K562 (cell line): ENCODE measurements around the gene FN3KRP. TPM values are rescaled to one million over a fixed set of nuclear protein-coding genes. Genes with fewer than 3 reads are reported as not detected.

Experiments used
- BRF1 ChIP-seq: IDR thresholded peaks from 3 replicates; pipeline ENCODE4 v1.6.1; 2011; ENCODE audit warnings: borderline replicate concordance, mild to moderate bottlenecking; ENCODE audit not compliant: insufficient read length; ENCODE audit errors: extremely low read depth
- CLOCK ChIP-seq: fragments of 250-450 bp; sonication (Bioruptor Pico); IDR thresholded peaks from 2 replicates; pipeline ENCODE4 v1.4.0; 2020; ENCODE audit warnings: mild to moderate bottlenecking, moderate library complexity, borderline replicate concordance
- FOXJ2 ChIP-seq: fragments of 200-800 bp; sonication (Bioruptor generic); IDR thresholded peaks from 2 replicates; pipeline ENCODE4 v1.6.1; 2016; ENCODE audit warnings: missing genetic modification characterization, missing compliant biosample characterization
- NFYB ChIP-seq: IDR thresholded peaks from 2 replicates; pipeline ENCODE4 v1.6.1; 2011; ENCODE audit warnings: mild to moderate bottlenecking, moderate library complexity; ENCODE audit not compliant: insufficient read length; ENCODE audit errors: extremely low read depth
- NR3C1 ChIP-seq: sonication (generic); formaldehyde crosslinking; IDR thresholded peaks from 2 replicates; pipeline ENCODE4 v1.8.1; 2022; ENCODE audit warnings: missing genetic modification reagents
- POLR2AphosphoS5 ChIP-seq: IDR thresholded peaks from 2 replicates; pipeline ENCODE4 v1.6.1; 2011; ENCODE audit warnings: mild to moderate bottlenecking, low read depth, low read length, moderate library complexity; ENCODE audit not compliant: control insufficient read depth, insufficient read depth
- RFX5 ChIP-seq: IDR thresholded peaks from 2 replicates; pipeline ENCODE4 v1.6.1; 2011; ENCODE audit warnings: low read depth, mild to moderate bottlenecking, improper control_type of control experiment, low read length
- STAT6 ChIP-seq: sonication (generic); formaldehyde crosslinking; IDR thresholded peaks from 2 replicates; pipeline ENCODE4 v1.8.1; 2023; ENCODE audit warnings: mild to moderate bottlenecking, missing genetic modification reagents
- TBL1XR1 ChIP-seq, 2 experiments: IDR thresholded peaks; 2 replicates each; pipeline ENCODE4 v1.6.1; 2012; ENCODE audit warnings: improper control_type of control experiment in 2 of 2, low read length in 2 of 2, mild to moderate bottlenecking in 1 of 2
- ZBED1 ChIP-seq: IDR thresholded peaks from 2 replicates; pipeline ENCODE4 v1.6.1; 2014
- ZNF134 ChIP-seq: fragments of 250-450 bp; sonication (Bioruptor Pico); conservative IDR thresholded peaks from 2 replicates; pipeline ENCODE4 v1.4.0; 2020
- ZNF212 ChIP-seq: fragments of 450-650 bp; formaldehyde crosslinking; IDR thresholded peaks from 2 replicates; pipeline ENCODE4 v1.4.0; 2020; ENCODE audit warnings: mild to moderate bottlenecking
- ZNF24 ChIP-seq: fragments of 450-650 bp; IDR thresholded peaks from 2 replicates; pipeline ENCODE4 v1.6.1; 2016
- ZNF41 ChIP-seq: fragments of 250-450 bp; sonication (Bioruptor Pico); conservative IDR thresholded peaks from 2 replicates; pipeline ENCODE4 v1.4.0; 2020; ENCODE audit warnings: mild to moderate bottlenecking
- ZNF766 ChIP-seq: fragments of 200-800 bp; sonication (Bioruptor generic); conservative IDR thresholded peaks from 2 replicates; pipeline ENCODE4 v1.6.1; 2016; ENCODE audit warnings: missing genetic modification characterization, missing compliant biosample characterization
- polyA plus RNA-seq, 8 experiments: library from polyadenylated mRNA; depleted of rRNA in 4 of 8; stranded (reverse) in 5 of 8; unstranded in 3 of 8; fragments of >200 nt; fragmentation: Nextera tagmentation in 2 of 8; fragmentation: Illumina TruSeq in 1 of 8; extraction: Ambion mirVana in 2 of 8; extraction: Trizol in 1 of 8; gene quantifications; 2 replicates each; pipeline versions ENCODE4 v1.2.1 to v1.2.3, GENCODE V29; 2011 to 2014; ENCODE audit warnings: inconsistent platforms in 1 of 8, missing spikeins in 1 of 8
- total RNA-seq, 7 experiments: library from RNA; depleted of rRNA in 6 of 7; stranded (reverse); fragments of >200 nt in 6 of 7; fragmentation: Illumina TruSeq in 2 of 7; extraction: Trizol in 2 of 7; gene quantifications; 2 replicates each; pipeline versions ENCODE4 v1.2.1 to v1.2.3, GENCODE V29; 2011 to 2021; ENCODE audit warnings: low replicate concordance in 1 of 7
- TF ChIP-seq, protein P1 (sequence below): fragments of 450-650 bp; IDR thresholded peaks from 2 replicates; pipeline ENCODE4 v1.6.1; 2018; ENCODE audit not compliant: partially characterized antibody
- TF ChIP-seq, protein P2 (sequence below): fragments of 250-450 bp; sonication (Bioruptor Pico); IDR thresholded peaks from 2 replicates; pipeline ENCODE4 v1.4.0; 2020; ENCODE audit warnings: borderline replicate concordance

FN3KRP gene
- total and polyA plus RNA-seq, 9 of the 15 experiments (the other 6 are each of a cell fraction or from before 2014, with no cell fraction given): 2.0 to 32.1 (median 24.9) TPM

GRCh38 chr17:82734987-82735866 is 18.7 kb downstream of the FN3KRP start, which contains the start of gene FN3K (continued):
- TF ChIP-seq STAT6 (CRISPR knock-in tag): no peak; the same call in 1 of the 2 replicates
- no peak for TF ChIP-seq ZNF212 (CRISPR knock-in tag)
- TF ChIP-seq CLOCK (CRISPR knock-in tag): no peak
- TF ChIP-seq ZNF134: no peak
- no peak for TF ChIP-seq ZBED1
- TF ChIP-seq POLR2AphosphoS5: no peak
- TF ChIP-seq, protein P1, sequence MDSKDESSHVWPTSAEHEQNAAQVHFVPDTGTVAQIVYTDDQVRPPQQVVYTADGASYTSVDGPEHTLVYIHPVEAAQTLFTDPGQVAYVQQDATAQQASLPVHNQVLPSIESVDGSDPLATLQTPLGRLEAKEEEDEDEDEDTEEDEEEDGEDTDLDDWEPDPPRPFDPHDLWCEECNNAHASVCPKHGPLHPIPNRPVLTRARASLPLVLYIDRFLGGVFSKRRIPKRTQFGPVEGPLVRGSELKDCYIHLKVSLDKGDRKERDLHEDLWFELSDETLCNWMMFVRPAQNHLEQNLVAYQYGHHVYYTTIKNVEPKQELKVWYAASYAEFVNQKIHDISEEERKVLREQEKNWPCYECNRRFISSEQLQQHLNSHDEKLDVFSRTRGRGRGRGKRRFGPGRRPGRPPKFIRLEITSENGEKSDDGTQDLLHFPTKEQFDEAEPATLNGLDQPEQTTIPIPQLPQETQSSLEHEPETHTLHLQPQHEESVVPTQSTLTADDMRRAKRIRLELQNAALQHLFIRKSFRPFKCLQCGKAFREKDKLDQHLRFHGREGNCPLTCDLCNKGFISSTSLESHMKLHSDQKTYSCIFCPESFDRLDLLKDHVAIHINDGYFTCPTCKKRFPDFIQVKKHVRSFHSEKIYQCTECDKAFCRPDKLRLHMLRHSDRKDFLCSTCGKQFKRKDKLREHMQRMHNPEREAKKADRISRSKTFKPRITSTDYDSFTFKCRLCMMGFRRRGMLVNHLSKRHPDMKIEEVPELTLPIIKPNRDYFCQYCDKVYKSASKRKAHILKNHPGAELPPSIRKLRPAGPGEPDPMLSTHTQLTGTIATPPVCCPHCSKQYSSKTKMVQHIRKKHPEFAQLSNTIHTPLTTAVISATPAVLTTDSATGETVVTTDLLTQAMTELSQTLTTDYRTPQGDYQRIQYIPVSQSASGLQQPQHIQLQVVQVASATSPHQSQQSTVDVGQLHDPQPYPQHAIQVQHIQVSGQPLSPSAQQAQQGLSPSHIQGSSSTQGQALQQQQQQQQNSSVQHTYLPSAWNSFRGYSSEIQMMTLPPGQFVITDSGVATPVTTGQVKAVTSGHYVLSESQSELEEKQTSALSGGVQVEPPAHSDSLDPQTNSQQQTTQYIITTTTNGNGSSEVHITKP: no peak
- TF ChIP-seq, protein P2, sequence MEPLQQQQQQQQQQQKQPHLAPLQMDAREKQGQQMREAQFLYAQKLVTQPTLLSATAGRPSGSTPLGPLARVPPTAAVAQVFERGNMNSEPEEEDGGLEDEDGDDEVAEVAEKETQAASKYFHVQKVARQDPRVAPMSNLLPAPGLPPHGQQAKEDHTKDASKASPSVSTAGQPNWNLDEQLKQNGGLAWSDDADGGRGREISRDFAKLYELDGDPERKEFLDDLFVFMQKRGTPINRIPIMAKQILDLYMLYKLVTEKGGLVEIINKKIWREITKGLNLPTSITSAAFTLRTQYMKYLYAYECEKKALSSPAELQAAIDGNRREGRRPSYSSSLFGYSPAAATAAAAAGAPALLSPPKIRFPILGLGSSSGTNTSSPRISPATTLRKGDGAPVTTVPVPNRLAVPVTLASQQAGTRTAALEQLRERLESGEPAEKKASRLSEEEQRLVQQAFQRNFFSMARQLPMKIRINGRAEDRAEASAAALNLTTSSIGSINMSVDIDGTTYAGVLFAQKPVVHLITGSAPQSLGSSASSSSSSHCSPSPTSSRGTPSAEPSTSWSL (CRISPR knock-in tag): no peak
- TF ChIP-seq ZNF24: no peak
- TF ChIP-seq BRF1: no peak
- no peak for TF ChIP-seq TBL1XR1 (IDR thresholded peaks at IDR 0.05; ENCODE audit: low read length in 2 of 2)
- TF ChIP-seq NFYB: no peak
- no peak for TF ChIP-seq ZNF41 (CRISPR knock-in tag)
- TF ChIP-seq ZNF766 (CRISPR knock-in tag): peak; percentile 86; the same call in 1 of the 2 replicates
- peak; percentile 47; the same call in 1 of the 2 replicates for TF ChIP-seq NR3C1
- no peak for TF ChIP-seq FOXJ2 (tag)
- TF ChIP-seq RFX5: no peak
